ENCODE results near the gene CARD9.

DNA sequence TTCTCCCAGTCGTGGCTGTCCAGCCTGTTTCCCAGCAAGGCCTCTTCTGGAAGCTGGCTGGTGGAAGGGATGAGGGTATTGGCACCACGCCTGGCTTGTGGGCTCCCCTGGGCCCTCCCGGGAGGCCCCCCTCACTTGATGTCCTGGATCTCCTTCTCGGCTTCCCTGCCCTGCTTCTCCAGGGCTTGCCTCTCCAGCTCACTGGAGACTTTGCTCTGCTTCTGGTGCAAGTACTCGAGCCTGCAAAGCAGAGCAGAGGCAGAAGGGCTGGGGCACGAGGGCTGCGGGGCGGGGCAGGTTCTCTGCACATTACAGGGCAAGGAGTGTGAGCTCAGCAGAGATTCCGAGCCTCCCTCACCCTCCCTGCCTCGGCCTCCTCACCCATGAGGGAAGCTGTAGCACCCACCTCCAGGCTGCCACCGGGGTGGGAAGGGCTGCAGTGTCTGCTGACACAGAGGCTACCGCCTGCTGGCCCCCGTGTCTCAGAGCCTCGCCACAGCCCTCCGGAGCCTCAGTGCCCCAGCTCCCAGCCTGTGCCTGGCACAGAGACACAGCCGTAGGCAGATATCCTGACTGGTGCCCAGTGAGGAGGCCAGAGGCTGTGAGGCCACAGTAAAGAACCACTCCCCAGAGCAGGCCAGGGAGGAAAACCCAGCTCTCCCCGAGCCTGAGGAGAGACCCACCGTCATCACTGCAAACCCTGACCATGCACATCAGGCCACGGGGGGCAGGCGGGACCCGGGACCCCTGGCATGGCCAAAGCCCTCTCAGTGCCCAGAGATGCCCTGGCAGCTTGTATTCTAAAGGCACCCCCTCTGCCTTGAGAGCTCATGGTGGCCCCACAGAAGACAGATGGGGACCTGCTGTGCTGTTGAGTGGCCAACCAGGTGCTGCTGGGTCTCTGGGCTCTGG, 19.3 kb upstream of the CARD9 start:
- TF ChIP-seq, protein P1, sequence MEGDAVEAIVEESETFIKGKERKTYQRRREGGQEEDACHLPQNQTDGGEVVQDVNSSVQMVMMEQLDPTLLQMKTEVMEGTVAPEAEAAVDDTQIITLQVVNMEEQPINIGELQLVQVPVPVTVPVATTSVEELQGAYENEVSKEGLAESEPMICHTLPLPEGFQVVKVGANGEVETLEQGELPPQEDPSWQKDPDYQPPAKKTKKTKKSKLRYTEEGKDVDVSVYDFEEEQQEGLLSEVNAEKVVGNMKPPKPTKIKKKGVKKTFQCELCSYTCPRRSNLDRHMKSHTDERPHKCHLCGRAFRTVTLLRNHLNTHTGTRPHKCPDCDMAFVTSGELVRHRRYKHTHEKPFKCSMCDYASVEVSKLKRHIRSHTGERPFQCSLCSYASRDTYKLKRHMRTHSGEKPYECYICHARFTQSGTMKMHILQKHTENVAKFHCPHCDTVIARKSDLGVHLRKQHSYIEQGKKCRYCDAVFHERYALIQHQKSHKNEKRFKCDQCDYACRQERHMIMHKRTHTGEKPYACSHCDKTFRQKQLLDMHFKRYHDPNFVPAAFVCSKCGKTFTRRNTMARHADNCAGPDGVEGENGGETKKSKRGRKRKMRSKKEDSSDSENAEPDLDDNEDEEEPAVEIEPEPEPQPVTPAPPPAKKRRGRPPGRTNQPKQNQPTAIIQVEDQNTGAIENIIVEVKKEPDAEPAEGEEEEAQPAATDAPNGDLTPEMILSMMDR (IDR thresholded peaks at IDR 0.05): no peak
- TF ChIP-seq POLR2A (IDR thresholded peaks at IDR 0.05): no peak

Data from esophagus squamous epithelium (tissue), 4 donors.